GM12873 (cell line): ENCODE data around the gene SLC25A21.

Experiments
- TF ChIP-seq, protein P1 (sequence below): IDR thresholded peaks from 2 replicates; pipeline ENCODE4 v1.5.1; 2012; ENCODE audit warnings: low read depth, mild to moderate bottlenecking, moderate library complexity, low read length, control low read depth; ENCODE audit not compliant: insufficient read depth; ENCODE audit errors: missing control alignments

Gene SLC25A21

DNA sequence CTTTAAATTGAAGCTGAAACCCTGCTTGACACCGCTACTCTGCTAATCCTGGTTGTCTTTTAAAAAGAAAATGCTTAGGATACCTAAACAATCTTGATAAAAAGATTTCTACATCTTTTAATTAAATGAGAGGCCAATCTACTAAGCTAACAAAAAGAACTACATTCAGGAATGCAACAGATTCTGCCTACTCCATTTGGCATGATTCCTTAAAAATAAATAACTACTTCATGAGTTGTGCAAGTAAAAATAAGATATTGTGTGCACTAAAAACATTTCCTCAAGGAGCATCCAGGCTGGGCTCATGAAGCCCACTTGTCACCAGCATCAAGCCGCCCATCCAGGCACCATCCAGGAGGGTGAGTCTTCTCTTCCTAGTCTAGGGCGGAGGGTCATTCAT is 313.3 kb downstream of the SLC25A21 start:
- TF ChIP-seq, protein P1, sequence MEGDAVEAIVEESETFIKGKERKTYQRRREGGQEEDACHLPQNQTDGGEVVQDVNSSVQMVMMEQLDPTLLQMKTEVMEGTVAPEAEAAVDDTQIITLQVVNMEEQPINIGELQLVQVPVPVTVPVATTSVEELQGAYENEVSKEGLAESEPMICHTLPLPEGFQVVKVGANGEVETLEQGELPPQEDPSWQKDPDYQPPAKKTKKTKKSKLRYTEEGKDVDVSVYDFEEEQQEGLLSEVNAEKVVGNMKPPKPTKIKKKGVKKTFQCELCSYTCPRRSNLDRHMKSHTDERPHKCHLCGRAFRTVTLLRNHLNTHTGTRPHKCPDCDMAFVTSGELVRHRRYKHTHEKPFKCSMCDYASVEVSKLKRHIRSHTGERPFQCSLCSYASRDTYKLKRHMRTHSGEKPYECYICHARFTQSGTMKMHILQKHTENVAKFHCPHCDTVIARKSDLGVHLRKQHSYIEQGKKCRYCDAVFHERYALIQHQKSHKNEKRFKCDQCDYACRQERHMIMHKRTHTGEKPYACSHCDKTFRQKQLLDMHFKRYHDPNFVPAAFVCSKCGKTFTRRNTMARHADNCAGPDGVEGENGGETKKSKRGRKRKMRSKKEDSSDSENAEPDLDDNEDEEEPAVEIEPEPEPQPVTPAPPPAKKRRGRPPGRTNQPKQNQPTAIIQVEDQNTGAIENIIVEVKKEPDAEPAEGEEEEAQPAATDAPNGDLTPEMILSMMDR, result no peak

DNA sequence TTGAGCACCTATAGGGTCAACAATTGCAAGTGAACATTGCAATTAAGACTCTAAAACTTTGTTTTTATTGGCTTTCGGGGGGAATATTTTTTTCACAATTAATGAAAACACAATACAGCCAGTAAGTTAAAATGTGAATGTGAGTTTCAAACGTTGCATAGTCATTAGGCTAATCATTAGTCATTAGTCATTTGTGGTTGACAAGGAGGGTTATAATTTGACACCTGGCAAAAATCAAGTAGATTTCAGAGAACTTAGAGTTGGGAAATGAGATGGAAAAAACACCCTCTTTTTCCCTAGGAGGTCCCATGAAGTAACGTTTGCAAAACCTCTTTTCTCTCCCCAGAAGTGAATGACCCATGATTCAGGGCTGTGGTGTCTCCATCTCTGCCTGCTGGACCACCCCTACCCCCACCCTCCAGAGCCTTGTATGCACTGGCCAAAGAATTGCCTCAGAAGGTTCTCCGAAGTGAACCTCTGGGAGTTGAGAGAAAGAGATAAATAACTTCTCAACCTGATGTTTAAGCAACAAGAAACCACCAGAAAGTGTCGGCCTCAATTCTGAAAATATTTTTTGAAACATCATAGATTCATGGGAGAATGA is 314.5 kb downstream of the SLC25A21 start:
- TF ChIP-seq, protein P1, result no peak

DNA sequence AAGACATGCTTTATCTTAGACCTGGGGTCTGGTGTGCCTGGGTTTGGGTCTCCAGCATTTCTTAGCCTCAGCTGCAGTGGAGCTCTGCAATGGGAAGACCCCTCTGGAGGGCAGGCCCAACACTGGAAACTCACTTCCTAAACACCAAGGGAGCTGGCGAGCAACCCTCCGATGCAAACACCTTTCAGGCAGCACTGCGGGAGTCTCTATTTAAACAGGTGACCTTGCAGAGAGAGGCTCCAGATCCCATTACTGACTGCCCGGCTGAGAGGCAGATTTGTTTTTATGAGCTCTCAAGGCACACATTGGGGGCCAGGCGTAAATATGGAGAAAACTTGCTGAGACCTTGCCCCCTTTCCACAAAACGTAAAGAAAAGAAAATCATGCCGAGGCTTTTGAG is 315.3 kb downstream of the SLC25A21 start:
- TF ChIP-seq, protein P1, result no peak

DNA sequence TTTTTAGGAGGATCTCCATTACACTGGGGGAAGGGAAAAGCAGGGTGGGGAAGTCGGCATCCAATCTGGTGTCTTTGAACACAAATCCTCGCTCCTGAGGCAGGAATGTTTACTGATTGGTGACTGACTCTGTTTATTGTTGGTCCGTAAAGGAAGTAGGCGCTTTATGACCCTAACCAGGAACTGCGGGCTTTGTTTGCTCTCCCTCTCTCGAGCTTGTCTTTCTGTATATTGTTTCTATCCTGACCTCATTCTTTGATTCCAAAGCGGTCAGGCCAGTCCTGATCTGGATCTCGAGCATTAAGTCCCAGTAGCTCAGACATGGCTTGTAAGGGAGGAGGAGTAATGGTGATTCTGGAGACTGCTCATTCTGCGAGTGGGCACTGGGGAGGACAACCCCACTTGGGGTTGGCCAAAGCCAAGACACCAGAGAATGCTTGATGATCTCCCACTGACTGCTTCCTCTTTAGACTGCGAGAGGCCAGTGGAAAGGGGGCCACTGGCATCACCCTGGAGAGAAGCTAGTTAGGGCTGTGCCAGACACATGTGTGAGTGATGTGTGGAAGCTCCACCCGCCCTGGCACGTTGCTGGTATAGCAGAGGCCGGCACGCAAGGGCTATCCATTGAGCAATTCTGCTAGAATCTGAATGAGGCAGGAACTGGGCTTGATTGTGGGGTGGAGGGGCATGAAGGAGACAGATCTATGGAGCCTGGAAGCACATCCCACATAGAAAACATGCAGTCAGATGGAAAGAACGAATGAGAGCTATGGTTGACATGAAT is 316.1 kb downstream of the SLC25A21 start:
- TF ChIP-seq, protein P1, result no peak

DNA sequence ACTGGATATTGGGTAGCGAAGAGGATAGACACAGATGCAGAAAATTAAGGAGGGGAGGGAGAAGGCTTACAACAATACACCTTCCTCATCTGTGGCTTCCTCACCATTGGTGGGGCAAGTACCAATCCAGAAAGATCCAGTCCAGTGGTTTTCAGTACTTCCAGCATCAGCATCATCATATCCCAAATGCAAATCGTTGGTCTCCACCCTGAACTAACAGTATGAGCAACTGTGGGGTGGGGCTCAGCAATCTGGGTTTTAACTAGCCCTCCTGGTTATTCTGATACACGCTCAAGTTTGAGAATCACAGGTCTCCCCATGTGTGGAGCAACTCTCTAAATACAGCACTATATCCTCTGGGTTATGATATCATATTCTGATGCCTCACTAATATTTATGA is 317.0 kb downstream of the SLC25A21 start:
- TF ChIP-seq, protein P1, result no peak

DNA sequence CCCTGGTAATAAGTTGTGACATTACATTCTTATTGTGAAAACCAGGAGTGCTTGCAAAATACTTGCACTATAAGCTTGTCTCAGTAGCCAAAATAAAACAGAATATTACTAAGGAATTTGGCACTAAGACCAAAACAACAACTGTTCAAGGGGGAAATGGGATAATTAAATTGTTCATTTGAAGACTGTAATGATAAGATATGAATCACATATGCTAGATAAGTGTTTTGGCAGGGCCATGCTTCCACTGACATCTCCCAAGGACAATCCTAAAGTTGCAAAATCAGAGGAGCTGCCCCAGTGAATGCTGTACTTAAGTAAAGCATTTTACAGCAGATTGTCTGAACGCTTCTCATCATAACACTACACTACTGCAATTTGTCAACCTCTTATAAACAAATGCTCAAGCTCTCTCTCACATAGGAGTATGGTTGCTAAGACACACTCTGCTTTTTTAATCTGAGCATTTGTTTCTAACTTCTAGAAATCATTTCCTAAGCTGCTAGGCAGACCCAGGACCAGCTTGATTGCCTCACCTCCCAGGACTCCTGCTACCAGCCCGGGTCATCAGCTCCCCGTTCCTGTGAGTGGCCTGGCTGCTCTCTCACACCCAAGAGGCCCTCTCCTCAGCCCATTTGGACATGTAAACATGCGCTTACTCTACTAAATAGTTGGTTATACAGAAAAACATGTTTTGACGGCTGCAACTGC is 319.3 kb downstream of the SLC25A21 start:
- TF ChIP-seq, protein P1, result no peak

DNA sequence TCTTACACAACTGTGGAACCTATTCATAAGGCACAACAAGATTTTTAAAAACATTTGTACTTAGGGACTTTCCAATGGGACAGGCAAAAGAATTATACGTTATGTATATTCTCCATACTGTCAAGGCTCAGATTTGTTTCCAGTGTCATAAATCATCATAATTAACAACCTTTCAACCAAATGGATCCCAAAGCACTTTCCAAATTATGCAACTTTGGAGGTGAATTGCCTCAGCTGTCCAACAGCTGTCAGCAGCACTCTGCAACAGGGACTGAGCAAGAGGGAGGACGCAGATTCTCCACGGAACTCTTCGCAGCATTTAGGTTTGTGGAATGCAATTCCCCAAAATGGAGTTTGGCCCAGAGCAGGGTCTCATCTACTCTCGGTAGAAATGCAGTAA is 324.2 kb downstream of the SLC25A21 start:
- TF ChIP-seq, protein P1, result no peak
